H7 (cell line): ENCODE data around the gene CELF2. TPM values are rescaled to one million over a fixed set of nuclear protein-coding genes. Genes with fewer than 3 reads are reported as not detected.
A peak's percentile ranks its signal among the peaks of the same experiment; 100 is the strongest.
"Not testable (repeated sequence)": the region's sequence is repeated elsewhere in the genome, so short reads cannot be mapped to it uniquely, and the experiment has no call there.

Experiments
- DNase-seq: peaks from one replicate; pipeline ENCODE4 v3.0.0; 2012
- H3K27me3 ChIP-seq: 2 replicates; pipeline ENCODE4 v1.6.0; 2011; ENCODE audit warnings: mild to moderate bottlenecking, low read length; ENCODE audit not compliant: control insufficient read depth, insufficient read depth
- H3K36me3 ChIP-seq: replicated peaks from 2 replicates; pipeline ENCODE4 v1.5.1; 2011; ENCODE audit warnings: low read length; ENCODE audit not compliant: control insufficient read depth, insufficient read depth
- H3K4me3 ChIP-seq: 2 replicates; pipeline ENCODE4 v1.5.1; 2011; ENCODE audit warnings: low read depth, mild to moderate bottlenecking, control low read depth, low read length, moderate library complexity; ENCODE audit not compliant: insufficient read depth
- total RNA-seq: library from RNA; depleted of rRNA; stranded (reverse); fragments of >200 nt; shearing (Covaris generic); gene quantifications from 2 replicates; pipeline ENCODE4 v1.2.3, GENCODE V29; 2014

CELF2 gene
- total RNA-seq, 1 experiment from 2014 or later: 8.5 TPM

- no peak for DNase-seq
- Histone ChIP-seq H3K27me3 (no peaks in the 10 kb centered on the region), H3K4me3 (no peak overlapping the region), H3K36me3 (no peaks in the 10 kb centered on the region)
These were observed 342.2 kb downstream of the CELF2 start for GRCh38 chr10:11359869-11360268.

GRCh38 chr10:11363497-11363896 lies 345.8 kb downstream of the CELF2 start:
- Histone ChIP-seq H3K4me3 (no peak overlapping the region), H3K36me3 (no peaks in the 10 kb centered on the region), H3K27me3 (no peaks in the 10 kb centered on the region)
- no peak for DNase-seq

- no peaks in the 10 kb centered on the region for H3K36me3 ChIP-seq
- no peak overlapping the region for H3K4me3 ChIP-seq
- H3K27me3 ChIP-seq: no peaks in the 10 kb centered on the region
- DNase-seq: no peak
These were observed 346.6 kb downstream of the CELF2 start for GRCh38 chr10:11364241-11364640.

GRCh38 chr10:11366889-11367288 lies 349.2 kb downstream of the CELF2 start:
- DNase-seq, H3K4me3 ChIP-seq, H3K27me3 ChIP-seq, H3K36me3 ChIP-seq: not testable (repeated sequence)

GRCh38 chr10:11367505-11367904 lies 349.8 kb downstream of the CELF2 start:
- no peak for DNase-seq
- no peaks in the 10 kb centered on the region for H3K36me3 ChIP-seq
- no peak overlapping the region for H3K4me3 ChIP-seq
- H3K27me3 ChIP-seq: no peaks in the 10 kb centered on the region

- H3K4me3 ChIP-seq: no peak overlapping the region
- no peaks in the 10 kb centered on the region for H3K27me3 ChIP-seq
- no peak for DNase-seq
- H3K36me3 ChIP-seq: no peaks in the 10 kb centered on the region
These were observed 356.1 kb downstream of the CELF2 start for GRCh38 chr10:11373717-11374171.

GRCh38 chr10:11377267-11377666 lies 359.6 kb downstream of the CELF2 start:
- Histone ChIP-seq H3K4me3 (no peak overlapping the region), H3K36me3 (no peaks in the 10 kb centered on the region), H3K27me3 (no peaks in the 10 kb centered on the region)
- no peak for DNase-seq

GRCh38 chr10:11378835-11379234 lies 361.2 kb downstream of the CELF2 start:
- Histone ChIP-seq H3K4me3 (no peak overlapping the region), H3K36me3 (no peaks in the 10 kb centered on the region), H3K27me3 (no peaks in the 10 kb centered on the region)
- DNase-seq: no peak

- Histone ChIP-seq H3K4me3 (no peak overlapping the region), H3K27me3 (no peaks in the 10 kb centered on the region), H3K36me3 (no peaks in the 10 kb centered on the region)
- DNase-seq: no peak
These were observed 362.1 kb downstream of the CELF2 start for GRCh38 chr10:11379771-11380170.

- no peak for DNase-seq
- Histone ChIP-seq H3K27me3 (no peaks in the 10 kb centered on the region), H3K4me3 (no peak overlapping the region), H3K36me3 (no peaks in the 10 kb centered on the region)
These were observed 363.4 kb downstream of the CELF2 start for GRCh38 chr10:11381023-11381422.

GRCh38 chr10:11381511-11381910 lies 363.8 kb downstream of the CELF2 start:
- no peak for DNase-seq
- H3K36me3 ChIP-seq: no peaks in the 10 kb centered on the region

GRCh38 chr10:11382187-11382586 lies 364.5 kb downstream of the CELF2 start:
- no peaks in the 10 kb centered on the region for H3K27me3 ChIP-seq
- DNase-seq: no peak

More at GRCh38 chr10:11381511-11381910, 363.8 kb downstream of the CELF2 start:
- no peaks in the 10 kb centered on the region for H3K27me3 ChIP-seq
- no peak overlapping the region for H3K4me3 ChIP-seq

GRCh38 chr10:11386044-11386443 lies 368.4 kb downstream of the CELF2 start:
- Histone ChIP-seq H3K36me3 (no peaks in the 10 kb centered on the region), H3K4me3 (no peak overlapping the region), H3K27me3 (no peaks in the 10 kb centered on the region)
- DNase-seq: peak; percentile 59

More at GRCh38 chr10:11382187-11382586, 364.5 kb downstream of the CELF2 start:
- Histone ChIP-seq H3K36me3 (no peaks in the 10 kb centered on the region), H3K4me3 (no peak overlapping the region)
